K562 (cell line): Measurements from ENCODE around the gene CSNK2A1.

Source experiments
- CTCF ChIP-seq, 3 experiments: IDR thresholded peaks in 2 of 3; conservative IDR thresholded peaks in 1 of 3; 2 replicates each; pipeline ENCODE4 v1.5.1; 2011 to 2012; ENCODE audit warnings: low read length in 3 of 3, mild to moderate bottlenecking in 3 of 3, control low read depth in 2 of 3, improper control_type of control experiment in 1 of 3, inconsistent platforms in 1 of 3, low read depth in 1 of 3, mixed read lengths in 1 of 3, moderate library complexity in 1 of 3; ENCODE audit not compliant: insufficient read depth in 2 of 3
- HMBOX1 ChIP-seq: sonication (generic); IDR thresholded peaks from 2 replicates; pipeline ENCODE4 v1.6.1; 2016
- MAFK ChIP-seq: IDR thresholded peaks from 2 replicates; pipeline ENCODE4 v1.6.1; 2011; ENCODE audit warnings: low read length, improper control_type of control experiment
- POLR2A ChIP-seq: fragments of 450-650 bp; conservative IDR thresholded peaks from 2 replicates; pipeline ENCODE4 v1.6.1; 2016
- POLR2AphosphoS5 ChIP-seq: IDR thresholded peaks from 2 replicates; pipeline ENCODE4 v1.6.1; 2011; ENCODE audit warnings: mild to moderate bottlenecking, low read depth, low read length, moderate library complexity; ENCODE audit not compliant: control insufficient read depth, insufficient read depth
- PTTG1 ChIP-seq: fragments of 450-650 bp; IDR thresholded peaks from 2 replicates; pipeline ENCODE4 v1.6.1; 2016; ENCODE audit warnings: low read depth, mild to moderate bottlenecking, missing genetic modification characterization, missing compliant biosample characterization
- SREBF2 ChIP-seq: sonication (generic); formaldehyde crosslinking; IDR thresholded peaks from 2 replicates; pipeline ENCODE4 v1.4.0; 2020; ENCODE audit warnings: mild to moderate bottlenecking, missing genetic modification reagents
- ZBTB34 ChIP-seq: fragments of 250-450 bp; sonication (Bioruptor Pico); IDR thresholded peaks from 2 replicates; pipeline ENCODE4 v1.8.0; 2021; ENCODE audit warnings: mild to moderate bottlenecking, moderate library complexity

GRCh38 chr20:503048-503737 lies 40.4 kb downstream of the CSNK2A1 start:
- TF ChIP-seq POLR2A = no peak
- no peak for TF ChIP-seq ZBTB34
- no peak for TF ChIP-seq MAFK
- TF ChIP-seq PTTG1 (tag) = no peak
- no peak for TF ChIP-seq HMBOX1
- no peak for TF ChIP-seq CTCF (IDR thresholded peaks at IDR 0.05 in 2 of 3, conservative IDR thresholded peaks at IDR 0.05 in 1 of 3; ENCODE audit: insufficient read depth in 2 of 3, low read depth in 1 of 3, low read length in 3 of 3)
- TF ChIP-seq SREBF2 (CRISPR knock-in tag) = no peak
- TF ChIP-seq POLR2AphosphoS5 = no peak
